NK-92 (cell line): ENCODE measurements around the gene ARHGEF3.

ENCODE experiments used
- DNase-seq: peaks from one replicate; lab custom pipeline; 2025; ENCODE audit not compliant: unreplicated experiment; lab: John Stamatoyannopoulos, UW

Gene ARHGEF3

DNA sequence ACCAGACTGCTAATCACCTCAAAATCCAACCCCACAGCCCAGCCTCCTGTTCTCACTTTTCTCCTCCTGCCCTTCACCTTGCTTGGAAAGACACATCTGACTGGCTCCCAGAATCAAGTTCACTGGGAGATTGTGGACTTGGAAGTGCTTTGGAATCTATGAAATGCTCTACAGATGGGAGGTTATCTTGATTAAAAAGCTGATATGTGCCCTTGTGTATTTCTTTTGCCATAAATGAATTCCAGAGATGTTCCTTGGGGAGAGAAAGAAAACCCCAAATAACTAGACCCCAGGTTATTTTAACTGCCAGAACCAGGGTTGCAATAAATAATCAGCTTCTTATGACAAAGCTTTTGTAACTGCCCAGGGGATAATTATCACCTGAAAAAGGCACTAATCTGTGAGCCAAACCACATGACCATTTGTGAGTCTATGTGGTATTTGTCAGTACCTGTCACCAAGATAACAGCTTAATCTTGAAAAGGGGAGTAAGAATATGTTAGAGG is 21.7 kb upstream of the ARHGEF3 start:
- no peak for DNase-seq

- DNase-seq, result no peak
These were observed 20.8 kb upstream of the ARHGEF3 start for GRCh38 chr3:56822501-56822900.

DNA sequence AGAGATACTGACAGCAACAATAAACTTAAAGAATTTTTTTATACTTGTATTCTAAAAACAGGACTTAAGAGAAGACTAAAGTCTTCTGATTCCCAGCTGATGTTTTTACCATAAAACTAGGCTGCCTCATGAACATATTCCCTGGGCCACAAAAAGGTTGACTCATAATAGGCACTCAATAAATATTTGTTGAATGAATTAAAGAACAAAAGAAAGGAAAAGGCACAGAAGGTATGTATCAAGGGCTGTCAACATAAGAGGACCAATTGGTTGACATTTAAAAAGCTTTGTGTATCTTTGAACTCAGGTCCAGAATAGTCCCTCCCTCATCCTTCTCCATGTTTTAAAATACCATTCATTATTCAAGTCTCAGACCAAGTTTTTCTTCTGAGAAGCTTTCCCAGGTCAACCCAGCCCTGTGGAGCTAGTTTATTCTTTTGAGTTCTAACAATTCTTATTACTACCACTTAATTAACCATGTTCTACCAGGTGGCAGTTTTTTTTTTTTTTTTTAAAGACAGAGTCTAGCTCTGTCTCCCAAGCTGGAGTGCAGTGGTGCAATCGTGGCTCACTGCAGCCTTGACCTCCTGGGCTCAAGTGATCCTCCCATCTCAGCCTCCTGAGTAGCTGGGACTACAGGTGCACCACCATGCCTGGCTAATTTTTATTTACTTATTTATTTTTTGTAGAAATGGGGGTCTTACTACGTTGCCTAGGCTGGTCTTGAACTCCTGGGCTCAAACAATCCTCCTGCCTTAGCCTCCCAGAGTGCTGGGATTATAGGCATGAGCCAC is 17.5 kb upstream of the ARHGEF3 start:
- no peak for DNase-seq

GRCh38 chr3:56818156-56818985 is 16.6 kb upstream of the ARHGEF3 start:
- no peak for DNase-seq

DNA sequence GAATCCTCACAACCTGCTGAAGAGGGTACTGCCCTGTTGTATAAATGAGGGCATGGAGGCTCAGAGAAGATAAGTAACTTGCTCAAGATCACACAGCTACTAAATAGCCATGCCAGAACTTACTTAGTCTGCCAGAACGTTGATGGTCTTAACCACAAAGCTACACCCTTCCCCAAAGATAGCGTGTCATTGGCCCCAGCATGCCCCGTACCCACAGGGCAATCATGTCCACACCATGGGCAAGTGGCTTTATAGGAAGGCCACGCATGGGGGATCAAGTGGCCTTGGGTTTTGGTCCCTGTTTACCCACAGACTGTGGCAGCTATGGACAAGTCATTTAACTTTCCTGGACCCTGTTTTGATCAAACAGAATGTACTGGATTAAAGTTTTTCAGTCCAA is 15.9 kb upstream of the ARHGEF3 start:
- no peak for DNase-seq

DNA sequence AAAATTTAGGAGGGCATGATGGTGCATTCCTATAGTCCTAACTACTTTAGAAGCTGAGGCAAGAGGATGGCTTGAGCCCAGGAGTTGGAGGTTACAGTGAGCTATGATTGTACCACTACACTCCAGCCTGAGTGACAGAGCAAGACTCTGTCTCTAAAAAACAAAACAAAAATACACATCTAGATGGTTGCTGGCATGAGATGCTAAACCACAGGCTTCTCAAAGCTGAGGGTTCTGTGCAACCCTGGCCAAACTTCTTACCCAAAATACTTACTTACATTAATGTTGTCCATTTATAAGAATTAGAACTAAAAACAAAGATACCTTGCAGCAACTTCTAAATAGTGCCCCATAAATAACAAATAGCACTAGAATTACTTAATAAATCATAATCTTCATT is 14.3 kb upstream of the ARHGEF3 start:
- DNase-seq, result no peak

GRCh38 chr3:56815589-56815988 is 13.8 kb upstream of the ARHGEF3 start:
- DNase-seq, result no peak

- DNase-seq, result no peak
These were observed 11.9 kb upstream of the ARHGEF3 start for GRCh38 chr3:56813653-56813960.

- DNase-seq, result no peak
These were observed 11.3 kb upstream of the ARHGEF3 start for GRCh38 chr3:56812754-56813652.

GRCh38 chr3:56811546-56812202 is 9.9 kb upstream of the ARHGEF3 start:
- DNase-seq, result no peak

DNA sequence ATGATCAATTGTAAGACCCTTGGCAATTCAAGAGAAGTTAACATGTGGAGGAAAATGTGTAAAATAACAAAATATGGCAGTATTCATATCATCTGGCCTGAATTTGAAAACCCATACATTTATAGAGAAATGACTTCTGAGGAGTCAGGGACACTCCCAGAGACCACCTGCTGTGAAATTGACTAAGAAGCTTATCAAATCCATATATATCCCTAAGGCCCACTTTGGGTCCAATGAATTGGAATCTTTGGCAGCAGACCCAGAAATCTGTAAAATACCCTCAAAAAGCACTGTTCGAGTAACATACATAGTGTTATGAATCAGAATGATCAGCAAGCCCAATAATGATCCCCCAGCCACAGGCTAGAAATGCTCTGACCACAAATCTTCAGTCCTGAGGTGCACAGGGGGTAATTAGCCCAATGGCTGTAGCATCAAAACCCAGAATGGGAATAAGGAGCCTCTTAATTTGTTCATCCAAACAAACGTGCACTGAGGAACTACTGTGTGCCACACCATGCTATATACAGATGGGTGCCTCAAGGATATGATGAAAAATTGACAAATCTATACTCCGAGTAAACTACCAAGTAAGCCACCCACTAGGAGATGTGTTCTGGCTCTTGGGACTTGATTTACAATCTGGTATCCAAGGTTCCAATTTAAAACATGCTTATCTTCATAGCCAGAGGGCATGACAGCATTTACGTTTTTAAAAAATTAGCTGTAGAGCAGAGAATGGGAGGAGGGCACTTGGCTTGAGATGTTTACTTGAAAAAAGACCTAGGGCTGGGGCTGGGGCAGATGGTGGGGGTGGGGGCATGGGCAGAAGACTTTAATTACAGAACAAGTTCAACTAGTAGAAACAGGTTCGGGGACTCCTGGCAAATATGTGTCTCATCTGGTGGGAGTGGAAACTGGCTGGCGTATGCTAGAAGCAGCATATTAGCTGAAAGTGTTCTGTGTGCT is 9.1 kb upstream of the ARHGEF3 start:
- no peak for DNase-seq

GRCh38 chr3:56806407-56806806 is 4.7 kb upstream of the ARHGEF3 start:
- DNase-seq, result no peak

GRCh38 chr3:56802790-56803189 is 1.0 kb upstream of the ARHGEF3 start:
- no peak for DNase-seq

DNA sequence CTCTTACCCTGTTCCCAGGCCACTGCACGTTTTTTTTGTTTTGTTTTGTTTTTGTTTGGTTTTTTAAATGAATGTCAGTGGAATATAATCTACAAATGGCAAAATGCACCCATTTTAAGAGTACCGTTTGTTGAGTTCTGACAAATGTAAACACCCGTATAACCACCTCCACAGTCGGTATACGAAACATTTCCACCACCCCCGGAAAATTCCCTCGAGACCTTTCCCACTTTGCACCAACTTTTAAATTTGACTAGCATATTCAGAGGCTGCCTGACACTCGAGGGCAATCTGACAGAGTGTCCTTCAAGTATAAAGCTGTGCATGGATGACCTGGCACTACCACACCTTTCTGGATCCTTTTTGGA is 613 bp upstream of the ARHGEF3 start:
- no peak for DNase-seq

DNA sequence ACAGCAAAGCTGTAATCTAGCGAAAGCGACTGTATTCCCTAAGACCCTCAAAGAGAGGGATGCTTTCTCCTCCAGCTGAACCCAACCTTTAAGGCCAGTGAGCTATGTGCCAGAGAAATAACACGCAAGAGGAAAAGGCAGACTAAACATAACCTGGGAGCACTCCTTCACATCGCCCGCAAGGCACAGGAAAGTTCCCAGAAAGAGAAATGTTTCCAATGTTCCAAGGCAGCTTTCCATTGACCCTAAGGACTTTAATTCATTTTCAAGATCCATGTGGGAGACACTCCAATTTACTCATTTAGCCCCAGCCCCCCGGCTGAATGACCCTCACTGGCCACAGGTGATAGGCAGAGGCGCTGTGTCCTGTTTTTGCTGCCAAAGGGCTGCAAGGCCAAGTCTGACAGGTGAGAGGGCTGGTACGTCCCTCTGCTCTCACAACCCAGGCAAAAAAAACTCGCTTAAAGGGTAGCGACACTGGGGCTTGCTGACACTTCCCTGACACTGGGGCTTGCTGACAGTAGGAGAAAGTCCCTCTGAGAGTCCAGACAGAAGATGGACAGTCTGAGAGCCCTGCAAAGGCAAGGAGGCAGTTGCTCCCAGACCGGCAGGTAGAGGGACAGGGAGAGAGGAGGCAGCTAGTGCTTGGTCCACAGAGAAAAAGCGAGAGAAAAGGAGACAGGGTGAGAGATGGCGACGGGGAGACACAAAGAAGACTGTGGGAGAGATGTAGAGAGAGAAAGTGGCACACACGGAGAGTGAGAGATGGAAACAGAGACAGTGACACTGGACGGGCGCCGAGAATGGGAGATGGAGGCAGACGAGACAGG is 702 bp downstream of the ARHGEF3 start:
- DNase-seq, result no peak

DNA sequence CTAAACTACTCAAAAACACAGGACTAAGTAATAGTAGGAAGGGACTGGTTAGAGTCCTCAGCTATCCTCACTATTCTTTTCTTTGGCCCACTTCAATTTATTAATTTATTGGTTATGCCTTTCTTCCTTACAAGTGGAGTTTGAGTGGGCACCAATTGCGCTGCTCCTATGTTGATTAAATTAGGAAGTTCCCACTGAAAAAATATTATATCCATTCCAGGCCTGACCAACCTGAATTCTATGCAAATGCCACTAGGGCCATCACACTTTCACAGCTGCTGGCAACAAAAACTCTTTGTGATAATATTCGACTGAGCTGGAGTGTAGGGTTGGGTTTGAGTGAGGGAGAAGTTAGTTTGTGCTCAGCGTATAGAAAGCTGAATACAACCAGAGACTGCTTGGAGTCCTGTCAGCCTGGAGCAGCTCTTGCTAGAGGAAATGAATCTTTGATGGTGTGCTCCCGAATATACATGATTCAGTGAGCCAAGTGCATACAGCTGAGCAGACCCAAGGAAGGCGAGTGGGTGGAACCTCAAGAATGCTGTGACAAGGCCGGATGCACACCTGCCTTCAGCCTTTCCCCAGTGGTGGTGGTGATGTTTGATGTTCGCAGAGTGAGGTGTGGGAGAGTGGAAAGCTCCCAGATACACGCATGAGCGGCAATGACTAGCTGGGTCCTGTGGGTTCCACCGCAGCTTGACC is 1.5 kb downstream of the ARHGEF3 start:
- no peak for DNase-seq

DNA sequence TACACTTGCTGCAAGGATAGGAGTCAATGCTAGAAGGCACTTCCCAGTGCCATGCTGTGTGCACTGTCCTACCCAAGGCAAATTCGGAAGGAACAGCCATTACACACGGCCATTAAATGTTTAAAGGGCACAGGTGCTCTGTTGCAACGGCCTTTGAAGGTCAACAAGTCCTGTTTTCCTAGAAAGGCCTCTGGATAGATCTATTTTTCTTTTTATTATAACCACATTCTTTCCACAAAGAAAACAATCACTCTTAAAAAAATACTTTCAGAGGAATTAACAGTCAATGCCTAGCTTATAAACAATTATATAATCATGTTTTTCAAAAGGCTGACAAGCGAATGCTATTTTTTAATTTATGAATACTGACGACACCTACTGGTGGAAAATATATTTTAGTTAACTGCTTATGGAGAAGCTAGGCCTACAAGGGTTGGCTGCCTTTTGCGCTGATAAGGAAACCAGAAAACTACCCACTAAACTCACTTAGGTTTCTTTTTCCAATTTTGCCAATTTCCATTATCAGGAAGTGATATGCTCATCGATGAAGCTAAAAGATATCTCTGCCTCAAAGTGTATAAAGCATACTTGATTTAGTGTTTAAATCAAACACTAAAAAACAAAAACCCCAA is 2.4 kb downstream of the ARHGEF3 start:
- DNase-seq, result no peak

GRCh38 chr3:56796996-56797395 is 4.8 kb downstream of the ARHGEF3 start:
- DNase-seq, result no peak
